HG03469 (cell line): ENCODE data around the gene CAMTA1.
"Not testable (repeated sequence)": the region's sequence is repeated elsewhere in the genome, so short reads cannot be mapped to it uniquely, and the experiment has no call there.

Experiments used
- ATAC-seq: cut with Tn5 transposase; IDR thresholded peaks from one replicate; pipeline ENCODE4 v1.9.1; 2021; ENCODE audit warnings: mild to moderate bottlenecking, moderate library complexity, moderate number of reproducible peaks; ENCODE audit not compliant: unreplicated experiment

CAMTA1 gene

GRCh38 chr1:7373876-7374562 lies 588.8 kb downstream of the CAMTA1 start:
- no peak for ATAC-seq

DNA sequence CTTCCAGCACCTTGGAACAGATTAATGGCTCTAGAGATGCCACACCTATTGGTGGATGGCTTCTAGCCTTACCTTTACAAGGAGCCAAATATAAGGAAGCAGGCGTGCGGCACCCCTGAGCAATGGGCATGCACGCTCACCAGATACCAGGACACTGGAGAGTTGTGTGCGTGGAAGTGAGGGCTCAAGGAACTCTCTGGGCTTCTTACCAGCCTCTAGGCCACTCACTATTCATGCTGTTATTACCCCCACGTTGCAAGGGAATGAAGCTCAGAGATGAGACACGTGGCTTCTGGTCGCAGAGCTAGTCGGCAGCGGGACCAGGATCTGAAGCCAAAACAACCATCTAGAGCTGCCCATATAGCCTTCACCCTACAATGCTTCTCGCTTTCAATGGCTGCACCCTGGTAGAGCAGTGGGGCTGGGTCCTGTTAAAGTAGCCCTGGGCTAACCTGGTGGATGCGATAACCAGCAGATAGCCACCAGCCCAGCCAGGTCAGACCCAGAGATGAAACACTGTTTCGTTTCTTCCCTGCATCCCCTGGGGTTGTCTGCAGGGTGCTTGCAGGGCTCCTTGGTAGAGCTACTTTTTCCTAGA lies 589.4 kb downstream of the CAMTA1 start:
- ATAC-seq, result no peak

DNA sequence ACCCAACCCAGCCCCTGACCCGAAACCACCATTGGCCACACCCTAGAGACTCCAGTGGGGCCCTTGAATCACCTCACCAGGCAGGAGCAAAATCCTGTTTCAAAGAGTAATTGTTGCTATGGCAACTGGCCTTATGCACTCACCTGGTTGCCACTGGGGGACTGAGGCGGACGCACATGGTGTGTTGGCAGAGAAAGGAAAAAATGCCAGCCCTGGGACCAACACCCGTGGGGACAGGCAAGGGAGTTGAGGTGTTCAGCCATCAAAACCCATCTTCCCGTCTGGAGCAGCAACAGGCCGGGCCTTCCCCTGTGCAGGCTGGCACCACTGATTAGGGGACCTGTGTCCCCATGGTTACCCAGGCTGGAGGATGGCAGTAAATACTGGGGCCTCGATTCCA lies 590.1 kb downstream of the CAMTA1 start:
- no peak for ATAC-seq

DNA sequence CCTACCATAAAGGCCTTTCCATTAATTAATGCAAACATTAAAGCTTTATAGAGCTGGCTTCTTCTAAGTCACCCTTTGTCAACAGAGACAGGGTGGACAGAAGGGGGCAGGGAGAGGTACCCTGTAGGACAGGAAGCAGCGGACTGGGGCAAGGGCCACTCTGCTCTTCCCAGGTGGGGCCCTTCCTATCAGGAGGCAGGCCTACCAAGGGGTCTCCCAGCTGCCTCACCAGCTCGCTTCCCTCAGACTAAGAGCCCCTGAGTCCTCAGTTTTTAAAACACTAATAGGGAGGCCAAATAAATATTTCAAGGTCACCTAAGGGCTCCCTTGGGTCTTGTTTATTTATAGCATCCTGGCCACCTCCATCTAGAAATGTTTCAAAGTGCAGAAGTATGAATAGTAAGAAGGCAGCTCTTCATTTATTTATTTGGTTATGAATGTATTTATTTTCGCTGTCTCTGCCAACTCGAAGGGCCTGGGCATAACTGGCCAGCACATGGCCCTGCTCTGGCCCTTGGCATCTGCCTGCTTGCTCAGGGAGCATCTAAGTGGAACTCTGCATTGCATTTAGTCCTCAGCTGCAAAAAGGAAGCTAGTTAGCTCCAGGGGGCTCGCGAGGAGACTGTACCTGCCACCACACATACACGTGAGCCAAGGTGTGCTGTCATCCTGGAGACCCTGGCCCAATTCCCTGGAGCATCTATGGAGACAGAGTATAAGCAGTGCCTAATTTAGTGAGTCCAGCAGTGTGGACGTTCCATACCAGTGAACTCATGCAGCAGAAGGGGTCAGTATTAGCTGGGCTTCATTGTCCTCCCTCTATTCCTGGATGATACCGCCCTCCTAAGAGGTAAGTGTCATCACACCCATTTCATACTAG lies 590.8 kb downstream of the CAMTA1 start:
- no peak for ATAC-seq

DNA sequence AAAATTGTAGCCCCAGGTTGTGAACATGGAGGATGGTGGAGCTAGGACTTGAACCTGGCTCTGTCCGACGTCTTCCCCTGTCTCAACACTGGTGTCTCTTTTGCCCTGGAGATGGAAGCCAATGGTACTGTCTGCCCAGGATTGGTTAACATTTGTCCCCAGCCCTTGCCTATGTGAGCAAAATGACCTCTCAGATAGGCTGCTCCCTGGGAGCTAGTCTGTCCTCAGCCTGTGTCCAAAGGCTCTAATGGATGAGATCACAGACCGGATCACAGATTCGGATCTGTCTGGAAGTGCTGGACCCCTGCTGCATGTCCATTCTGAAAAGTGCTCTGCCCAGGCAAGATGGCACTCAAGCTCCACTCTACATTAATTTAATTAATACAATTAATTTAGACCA lies 591.4 kb downstream of the CAMTA1 start:
- ATAC-seq, result no peak

GRCh38 chr1:7378346-7379130 lies 593.3 kb downstream of the CAMTA1 start:
- no peak for ATAC-seq

DNA sequence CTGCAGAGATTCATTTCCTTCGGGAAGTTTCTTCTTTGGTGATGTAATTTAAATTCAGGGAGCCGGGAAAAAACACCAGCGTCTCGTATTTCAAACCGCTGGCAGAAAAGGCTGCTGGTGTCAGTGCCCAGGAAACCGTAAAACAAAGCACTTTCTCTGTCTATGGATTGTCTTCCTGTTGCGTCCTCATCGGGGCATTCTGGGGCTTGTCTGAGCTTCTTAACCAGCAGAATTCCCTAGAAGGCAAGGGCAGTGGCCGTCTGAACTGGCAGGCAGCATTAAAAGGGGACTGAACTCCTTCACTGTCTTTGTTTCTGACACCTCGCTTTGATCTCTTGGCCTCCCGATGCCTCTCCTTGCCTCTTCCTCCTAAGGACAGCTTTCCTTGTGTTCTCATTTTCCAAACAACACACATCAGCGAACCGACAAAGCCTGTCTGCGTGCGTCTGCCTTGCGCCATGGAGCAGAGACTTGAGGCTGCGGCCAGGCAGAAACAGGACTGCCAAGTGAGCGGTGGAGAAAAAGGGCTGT lies 594.3 kb downstream of the CAMTA1 start:
- ATAC-seq, result no peak

DNA sequence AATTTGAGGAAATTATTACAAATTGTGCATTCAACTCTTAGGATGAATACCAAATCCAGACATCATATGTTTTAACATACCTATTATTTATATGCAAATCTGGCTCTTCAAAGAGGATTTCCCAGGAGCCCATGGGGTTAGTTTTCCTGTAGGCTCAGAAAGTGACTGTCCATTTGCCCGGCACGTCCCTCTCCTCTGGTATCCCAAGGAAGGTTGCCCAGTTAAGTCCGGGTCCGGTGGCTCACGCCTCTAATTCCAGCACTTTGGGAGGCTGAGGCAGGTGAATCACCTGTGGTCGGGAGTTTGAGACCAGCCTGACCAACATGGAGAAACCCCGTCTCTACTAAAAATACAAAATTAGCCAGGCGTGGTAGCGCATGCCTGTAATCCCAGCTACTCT lies 594.8 kb downstream of the CAMTA1 start:
- ATAC-seq, result not testable (repeated sequence)

DNA sequence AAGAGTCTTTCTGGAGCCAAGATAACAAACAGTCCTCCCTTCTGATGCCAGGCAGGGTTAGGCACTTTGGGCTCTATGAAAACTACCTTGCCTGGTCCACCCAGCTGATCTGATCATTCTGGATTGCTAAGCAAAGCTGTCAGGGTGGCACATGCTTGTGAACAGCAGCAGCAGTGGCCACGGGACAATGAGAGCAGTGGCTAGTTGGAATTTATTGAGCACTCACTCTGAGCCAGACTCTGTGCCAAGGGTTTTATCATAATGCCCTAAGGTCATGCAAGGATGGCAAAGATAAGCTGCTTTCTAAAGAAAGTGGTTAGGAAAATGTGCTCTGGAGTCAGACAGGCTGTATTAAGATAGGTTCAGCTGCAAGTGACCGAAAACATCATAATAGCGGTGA lies 595.5 kb downstream of the CAMTA1 start:
- ATAC-seq, result no peak

GRCh38 chr1:7381729-7382128 lies 596.5 kb downstream of the CAMTA1 start:
- ATAC-seq, result not testable (repeated sequence)

GRCh38 chr1:7382971-7383370 lies 597.7 kb downstream of the CAMTA1 start:
- ATAC-seq, result no peak

- ATAC-seq, result no peak
Measured at GRCh38 chr1:7383671-7384520, 598.6 kb downstream of the CAMTA1 start.

GRCh38 chr1:7384679-7385078 lies 599.4 kb downstream of the CAMTA1 start:
- ATAC-seq, result no peak

GRCh38 chr1:7385471-7386225 lies 600.4 kb downstream of the CAMTA1 start:
- ATAC-seq, result no peak

GRCh38 chr1:7386226-7387052 lies 601.2 kb downstream of the CAMTA1 start:
- no peak for ATAC-seq

DNA sequence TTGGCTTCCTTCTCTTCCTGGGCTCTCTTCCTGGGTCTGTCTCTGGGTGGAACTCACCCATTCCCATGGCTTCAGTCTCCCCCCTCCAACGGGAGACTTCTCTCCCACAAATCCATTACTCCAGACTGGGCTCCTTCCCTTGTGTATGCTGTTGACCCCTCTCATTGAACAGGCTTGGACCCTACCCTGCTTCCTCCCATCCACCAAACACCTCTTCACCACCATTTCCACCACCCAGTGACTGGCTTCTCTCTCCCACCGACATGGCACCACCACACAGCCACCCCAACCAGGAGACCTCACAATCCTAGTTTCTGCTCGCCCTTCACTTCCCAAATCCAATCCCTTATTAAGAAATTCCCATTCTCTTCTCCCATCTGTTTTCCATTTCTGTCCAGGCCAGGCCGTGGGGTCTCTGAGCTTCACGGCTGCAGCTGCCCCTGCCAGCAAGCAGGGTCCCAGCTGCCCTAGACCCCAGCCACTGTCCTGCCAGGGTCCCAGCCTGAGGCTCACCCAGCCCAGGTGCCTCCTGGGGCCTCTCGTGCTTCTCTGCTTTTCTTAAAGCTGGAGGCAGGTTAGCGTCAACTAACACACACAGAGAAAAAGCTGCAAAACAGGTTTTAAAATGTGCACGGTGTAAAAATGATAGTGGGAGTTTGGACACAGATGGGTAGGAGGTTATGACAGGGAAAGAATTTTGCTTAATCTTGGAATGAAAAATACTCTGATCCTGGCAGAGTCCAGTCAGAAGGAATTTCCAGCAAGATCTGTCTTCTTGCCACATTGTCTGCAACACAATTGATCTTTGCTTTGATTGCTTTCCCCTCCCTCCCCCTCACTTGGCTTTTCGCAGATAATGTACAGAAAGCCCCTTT lies 602.0 kb downstream of the CAMTA1 start:
- ATAC-seq, result no peak

- no peak for ATAC-seq
Measured at GRCh38 chr1:7388141-7388487, 602.9 kb downstream of the CAMTA1 start.
